Measurements from ENCODE around the gene CFAP20DC.

The CFAP20DC gene

GRCh38 chr3:58800032-58800431 is 249.8 kb downstream of the CFAP20DC start:
- no peak for DNase-seq (ENCODE audit: low read depth)

- DNase-seq (ENCODE audit: low read depth): no peak
Measured at GRCh38 chr3:58799271-58799670, 250.6 kb downstream of the CFAP20DC start.

- DNase-seq (ENCODE audit: low read depth): no peak
Measured at GRCh38 chr3:58798312-58798711, 251.5 kb downstream of the CFAP20DC start.

GRCh38 chr3:58794750-58795149 is 255.1 kb downstream of the CFAP20DC start:
- DNase-seq (ENCODE audit: low read depth): no peak

GRCh38 chr3:58793938-58794337 is 255.9 kb downstream of the CFAP20DC start:
- DNase-seq (ENCODE audit: low read depth): no peak

- no peak for DNase-seq (ENCODE audit: low read depth)
Measured at GRCh38 chr3:58792921-58793451, 256.8 kb downstream of the CFAP20DC start.

GRCh38 chr3:58789385-58789784 is 260.4 kb downstream of the CFAP20DC start:
- no peak for DNase-seq (ENCODE audit: low read depth)

GRCh38 chr3:58784888-58785287 is 264.9 kb downstream of the CFAP20DC start:
- DNase-seq (ENCODE audit: low read depth): no peak

GRCh38 chr3:58784425-58784824 is 265.4 kb downstream of the CFAP20DC start:
- no peak for DNase-seq (ENCODE audit: low read depth)

GRCh38 chr3:58783845-58784244 is 266.0 kb downstream of the CFAP20DC start:
- no peak for DNase-seq (ENCODE audit: low read depth)

GRCh38 chr3:58779934-58780333 is 269.9 kb downstream of the CFAP20DC start:
- no peak for DNase-seq (ENCODE audit: low read depth)

- DNase-seq (ENCODE audit: low read depth): no peak
Measured at GRCh38 chr3:58776231-58776630, 273.6 kb downstream of the CFAP20DC start.

GRCh38 chr3:58772462-58772861 is 277.4 kb downstream of the CFAP20DC start:
- no peak for DNase-seq (ENCODE audit: low read depth)

GRCh38 chr3:58769065-58769464 is 280.8 kb downstream of the CFAP20DC start:
- no peak for DNase-seq (ENCODE audit: low read depth)

GRCh38 chr3:58766587-58767282 is 283.1 kb downstream of the CFAP20DC start:
- DNase-seq (ENCODE audit: low read depth): no peak

GRCh38 chr3:58755150-58755549 is 294.7 kb downstream of the CFAP20DC start:
- DNase-seq (ENCODE audit: low read depth): no peak

GRCh38 chr3:58754074-58754473 is 295.8 kb downstream of the CFAP20DC start:
- no peak for DNase-seq (ENCODE audit: low read depth)

- DNase-seq (ENCODE audit: low read depth): no peak
Measured at GRCh38 chr3:58751882-58752567, 297.8 kb downstream of the CFAP20DC start.

- DNase-seq (ENCODE audit: low read depth): no peak
Measured at GRCh38 chr3:58751235-58751634, 298.6 kb downstream of the CFAP20DC start.

- no peak for DNase-seq (ENCODE audit: low read depth)
Measured at GRCh38 chr3:58749948-58750347, 299.9 kb downstream of the CFAP20DC start.

- no peak for DNase-seq (ENCODE audit: low read depth)
Measured at GRCh38 chr3:58748024-58748423, 301.8 kb downstream of the CFAP20DC start.

GRCh38 chr3:58746758-58747157 is 303.1 kb downstream of the CFAP20DC start:
- no peak for DNase-seq (ENCODE audit: low read depth)

- DNase-seq (ENCODE audit: low read depth): no peak
Measured at GRCh38 chr3:58743296-58743695, 306.5 kb downstream of the CFAP20DC start.

GRCh38 chr3:58742239-58742638 is 307.6 kb downstream of the CFAP20DC start:
- no peak for DNase-seq (ENCODE audit: low read depth)
